Ascending aorta (tissue), 2 donors: Measurements from ENCODE around the gene GANC. TPM values are rescaled to one million over a fixed set of nuclear protein-coding genes. Genes with fewer than 3 reads are reported as not detected.
A peak's percentile ranks its signal among the peaks of the same experiment; 100 is the strongest.

ENCODE experiments used
- DNase-seq, 2 donors: peaks; one replicate each; pipeline ENCODE4 v3.0.0-alpha.2; 2019; ENCODE audit warnings: low spot score in 2 of 2
- H3K27ac ChIP-seq, 2 donors: fragments of 200-600 bp; sonication (generic); one replicate each; pipeline ENCODE4 v1.5.1; 2016 to 2017; ENCODE audit warnings: mild to moderate bottlenecking in 1 of 2
- H3K27me3 ChIP-seq: fragments of 200-600 bp; sonication (generic); one replicate; pipeline ENCODE4 v1.5.1; 2017
- H3K36me3 ChIP-seq, 2 donors: fragments of 200-600 bp; sonication (generic); one replicate each; pipeline ENCODE4 v1.5.1; 2016
- H3K4me1 ChIP-seq, 2 donors: fragments of 200-600 bp; sonication (generic); one replicate each; pipeline ENCODE4 v1.5.1; 2016 to 2017; ENCODE audit warnings: mild to moderate bottlenecking in 1 of 2
- H3K4me3 ChIP-seq, 2 donors: fragments of 200-600 bp; sonication (generic); one replicate each; pipeline ENCODE4 v1.5.1; 2016 to 2017; ENCODE audit warnings: mild to moderate bottlenecking in 1 of 2
- H3K9me3 ChIP-seq, 2 donors: fragments of 200-600 bp; sonication (generic); one replicate each; pipeline ENCODE4 v1.5.1; 2016
- intact Hi-C: fragments of 100-400 bp; cut with DNase I; formaldehyde crosslinking; loops from one replicate; pipeline ENCODE4 v1.15.1; 2023
- total RNA-seq: library from RNA; depleted of rRNA; stranded (reverse); fragments of >200 nt; gene quantifications from one replicate; pipeline ENCODE4 v1.1.0, GENCODE V29; 2016
- TF ChIP-seq, protein P1 (sequence below), 3 experiments: fragments of 200-600 bp in 2 of 3; fragments of 450-650 bp in 1 of 3; sonication (generic) in 2 of 3; IDR thresholded peaks; one replicate each; pipeline ENCODE4 v1.5.1; 2016 to 2019; ENCODE audit warnings: antibody characterized with exemption in 3 of 3, mild to moderate bottlenecking in 1 of 3, moderate library complexity in 1 of 3

The GANC gene
- total RNA-seq, 1 donor from 2014 or later, result 22.9 TPM

DNA sequence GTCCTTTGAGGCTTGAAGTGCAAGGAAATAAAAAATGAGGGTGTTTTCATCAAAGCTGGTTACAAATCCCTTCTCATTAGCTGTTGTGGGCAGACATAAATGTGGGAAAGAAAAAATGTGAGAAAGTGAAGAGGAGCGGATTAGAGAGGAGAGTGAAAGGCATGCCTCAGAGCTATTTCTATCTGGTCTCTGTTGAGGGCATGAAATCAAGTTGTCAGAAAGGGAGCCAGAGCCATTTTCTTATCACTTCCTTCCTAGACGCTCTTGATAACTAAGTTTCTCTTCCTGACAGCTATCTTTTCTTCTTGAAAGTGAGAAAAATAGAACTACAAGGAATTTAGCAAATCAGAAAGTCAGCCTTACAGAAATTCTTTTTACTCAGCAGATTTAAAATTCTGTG, 65.5 kb downstream of the GANC start:
- H3K4me1 ChIP-seq, result no peaks in the 10 kb centered on the region
- TF ChIP-seq, protein P1, sequence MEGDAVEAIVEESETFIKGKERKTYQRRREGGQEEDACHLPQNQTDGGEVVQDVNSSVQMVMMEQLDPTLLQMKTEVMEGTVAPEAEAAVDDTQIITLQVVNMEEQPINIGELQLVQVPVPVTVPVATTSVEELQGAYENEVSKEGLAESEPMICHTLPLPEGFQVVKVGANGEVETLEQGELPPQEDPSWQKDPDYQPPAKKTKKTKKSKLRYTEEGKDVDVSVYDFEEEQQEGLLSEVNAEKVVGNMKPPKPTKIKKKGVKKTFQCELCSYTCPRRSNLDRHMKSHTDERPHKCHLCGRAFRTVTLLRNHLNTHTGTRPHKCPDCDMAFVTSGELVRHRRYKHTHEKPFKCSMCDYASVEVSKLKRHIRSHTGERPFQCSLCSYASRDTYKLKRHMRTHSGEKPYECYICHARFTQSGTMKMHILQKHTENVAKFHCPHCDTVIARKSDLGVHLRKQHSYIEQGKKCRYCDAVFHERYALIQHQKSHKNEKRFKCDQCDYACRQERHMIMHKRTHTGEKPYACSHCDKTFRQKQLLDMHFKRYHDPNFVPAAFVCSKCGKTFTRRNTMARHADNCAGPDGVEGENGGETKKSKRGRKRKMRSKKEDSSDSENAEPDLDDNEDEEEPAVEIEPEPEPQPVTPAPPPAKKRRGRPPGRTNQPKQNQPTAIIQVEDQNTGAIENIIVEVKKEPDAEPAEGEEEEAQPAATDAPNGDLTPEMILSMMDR (IDR thresholded peaks at IDR 0.05), result no peak
- intact Hi-C loops, result no loop called here

DNA sequence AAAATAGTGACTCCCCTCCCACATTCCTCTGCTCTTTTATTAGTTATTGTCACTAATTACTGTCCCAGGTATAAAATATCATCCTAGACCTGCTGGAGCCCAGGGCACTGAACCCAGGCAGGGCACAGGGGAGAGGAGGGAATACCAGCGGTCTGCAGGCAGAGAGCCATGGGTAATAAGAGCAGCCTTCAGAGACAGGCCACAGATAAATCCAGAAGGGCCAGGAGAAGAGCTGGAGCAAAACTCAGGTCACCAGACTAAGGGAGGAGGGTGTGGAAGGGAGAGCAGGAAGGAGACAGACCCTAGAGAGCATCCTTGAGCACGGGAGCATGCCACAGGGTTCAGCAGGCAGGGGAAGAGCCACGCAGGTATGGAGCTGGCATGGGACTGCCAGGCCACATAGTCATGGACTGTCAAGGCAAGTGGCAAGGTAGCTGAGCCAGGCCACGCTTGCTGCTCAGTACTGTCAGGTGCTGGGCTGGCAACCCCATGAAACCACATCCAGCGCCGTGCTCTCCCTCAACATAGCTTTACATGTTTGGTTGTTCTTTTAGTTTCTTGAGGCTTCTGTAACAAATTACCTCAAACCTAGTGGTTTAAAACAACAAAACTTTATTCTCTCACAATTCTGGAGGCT, 70.7 kb downstream of the GANC start:
- TF ChIP-seq, protein P1 (IDR thresholded peaks at IDR 0.05), result no peak
- no peak for DNase-seq
- no peak overlapping the region for H3K4me3 ChIP-seq
- peak overlapping the region in 1 of 2 donors; percentile 4 for H3K27ac ChIP-seq
- H3K27me3 ChIP-seq, result no peaks in the 10 kb centered on the region
- H3K9me3 ChIP-seq, result no peaks in the 10 kb centered on the region
- no peaks in the 10 kb centered on the region for H3K4me1 ChIP-seq
- peaks cover 22 to 29% of the 10 kb centered on the region in 2 donors for H3K36me3 ChIP-seq
- intact Hi-C loops, result loop anchor here (5.0 kb wide), 1 partner anchor 129 kb away; no protein-coding TSS in a partner anchor

More for the DNA sequence above, 65.5 kb downstream of the GANC start:
- Histone ChIP-seq H3K4me3 (no peak overlapping the region), H3K9me3 (peaks cover 0 to 9% of the 10 kb centered on the region in 2 donors), H3K36me3 (peaks cover 12% of the 10 kb centered on the region in 2 donors), H3K27ac (no peak overlapping the region), H3K27me3 (no peaks in the 10 kb centered on the region)
- no peak for DNase-seq

DNA sequence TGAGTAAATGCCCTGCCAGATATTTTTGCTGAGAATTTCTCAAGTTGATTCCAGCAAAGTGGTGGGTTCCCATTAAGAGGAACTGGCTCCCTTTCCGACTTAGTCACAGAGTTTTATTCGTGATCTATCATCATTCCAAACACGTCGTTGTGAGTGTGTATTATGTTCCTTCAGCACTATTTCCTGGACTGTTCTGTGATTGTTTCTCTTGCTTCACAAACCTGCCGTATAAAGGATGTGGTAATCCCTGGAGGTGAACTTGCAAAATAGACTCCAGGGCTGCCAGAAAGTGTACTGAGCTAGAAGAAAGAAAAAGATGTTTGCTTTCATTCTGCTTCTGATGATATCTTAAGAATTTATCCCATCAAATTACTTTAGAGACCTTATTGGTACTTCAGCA, 71.8 kb downstream of the GANC start:
- Histone ChIP-seq H3K27ac (peak overlapping the region; percentile 4 to 45), H3K9me3 (no peaks in the 10 kb centered on the region), H3K27me3 (no peaks in the 10 kb centered on the region), H3K4me1 (no peaks in the 10 kb centered on the region), H3K36me3 (peaks cover 29 to 35% of the 10 kb centered on the region in 2 donors), H3K4me3 (no peak overlapping the region)
- intact Hi-C loops, result loop anchor here (5.0 kb wide), 1 partner anchor 128 kb away; no protein-coding TSS in a partner anchor
- DNase-seq, result no peak
- TF ChIP-seq, protein P1 (IDR thresholded peaks at IDR 0.05), result no peak

DNA sequence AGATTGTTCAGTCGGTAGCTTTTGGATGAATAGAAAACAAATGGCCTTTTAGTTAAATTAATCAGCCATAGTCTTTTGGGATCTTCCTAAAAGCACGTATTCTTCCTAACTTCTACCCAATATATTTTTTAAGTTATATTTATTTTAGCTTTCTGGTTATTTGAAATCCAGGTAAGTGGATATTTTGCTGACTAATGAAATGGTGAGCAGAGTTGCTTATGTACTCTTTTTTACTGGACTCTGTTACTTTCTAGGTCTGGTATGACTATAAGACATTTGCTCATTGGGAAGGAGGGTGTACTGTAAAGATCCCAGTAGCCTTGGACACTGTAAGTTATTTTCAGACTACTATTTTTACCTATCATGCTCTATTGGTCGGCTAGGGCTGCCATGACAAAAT, 72.5 kb downstream of the GANC start:
- no peaks in the 10 kb centered on the region for H3K4me1 ChIP-seq
- no peaks in the 10 kb centered on the region for H3K9me3 ChIP-seq
- no peak overlapping the region for H3K27ac ChIP-seq
- intact Hi-C loops, result no loop called here
- peaks cover 32 to 35% of the 10 kb centered on the region in 2 donors for H3K36me3 ChIP-seq
- H3K27me3 ChIP-seq, result no peaks in the 10 kb centered on the region
- H3K4me3 ChIP-seq, result no peak overlapping the region
- TF ChIP-seq, protein P1 (IDR thresholded peaks at IDR 0.05), result no peak
- no peak for DNase-seq

DNA sequence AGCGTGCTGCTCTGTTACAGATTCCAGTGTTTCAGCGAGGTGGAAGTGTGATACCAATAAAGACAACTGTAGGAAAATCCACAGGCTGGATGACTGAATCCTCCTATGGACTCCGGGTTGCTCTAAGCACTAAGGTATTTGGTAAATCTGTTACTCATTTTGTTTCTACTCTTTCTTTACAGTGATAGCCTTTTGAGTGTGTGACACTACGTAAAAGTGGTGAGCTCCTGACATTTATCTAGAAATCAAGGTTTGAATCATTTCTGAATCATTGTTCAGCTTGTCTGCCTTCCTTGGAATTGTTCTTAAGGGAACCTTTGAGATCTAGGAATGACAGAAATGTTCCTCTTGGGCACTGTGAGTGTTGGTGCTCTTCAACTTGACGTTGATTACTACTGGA, 75.1 kb downstream of the GANC start:
- Histone ChIP-seq H3K27ac (no peak overlapping the region), H3K27me3 (no peaks in the 10 kb centered on the region), H3K4me1 (no peaks in the 10 kb centered on the region), H3K4me3 (no peak overlapping the region), H3K36me3 (peaks cover 50 to 51% of the 10 kb centered on the region in 2 donors), H3K9me3 (no peaks in the 10 kb centered on the region)
- intact Hi-C loops, result no loop called here
- TF ChIP-seq, protein P1 (IDR thresholded peaks at IDR 0.05), result no peak
- DNase-seq, result no peak
